Activated T-helper 1 cell treated with anti-CD3 and anti-CD28 coated beads, Interleukin-2, amount 50 U/mL, for 16 hours (primary cell): Measurements from ENCODE around the gene CAPN11.

Experiments used
- DNase-seq, 2 donors: peaks; one replicate each; pipeline ENCODE4 v3.0.0-alpha.2; 2020; ENCODE audit warnings: low read depth in 1 of 2, low spot score in 1 of 2

CAPN11 gene

GRCh38 chr6:44203955-44204354, 45.3 kb downstream of the CAPN11 start:
- DNase-seq, result no peak

- no peak for DNase-seq
These were observed 49.3 kb downstream of the CAPN11 start for GRCh38 chr6:44207966-44208365.

DNA sequence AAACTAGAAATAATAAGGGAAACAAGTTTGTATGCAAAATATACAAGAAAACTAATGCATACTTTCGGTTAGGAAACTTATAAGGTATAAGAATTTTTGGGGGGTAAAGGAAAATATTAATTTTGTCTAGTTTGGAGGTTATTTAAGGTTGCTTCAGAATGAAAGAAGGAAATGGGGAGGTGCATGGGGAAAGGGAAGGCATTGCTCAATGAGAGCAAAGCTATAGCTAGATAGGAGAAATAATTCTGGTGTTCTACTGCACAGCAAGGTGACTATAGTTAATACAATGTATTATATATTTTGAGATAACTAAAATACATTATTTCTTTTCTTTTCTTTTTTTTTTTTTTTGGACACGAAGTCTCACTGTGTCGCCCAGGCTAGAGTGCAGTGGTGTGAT, 52.7 kb downstream of the CAPN11 start:
- DNase-seq, result no peak

DNA sequence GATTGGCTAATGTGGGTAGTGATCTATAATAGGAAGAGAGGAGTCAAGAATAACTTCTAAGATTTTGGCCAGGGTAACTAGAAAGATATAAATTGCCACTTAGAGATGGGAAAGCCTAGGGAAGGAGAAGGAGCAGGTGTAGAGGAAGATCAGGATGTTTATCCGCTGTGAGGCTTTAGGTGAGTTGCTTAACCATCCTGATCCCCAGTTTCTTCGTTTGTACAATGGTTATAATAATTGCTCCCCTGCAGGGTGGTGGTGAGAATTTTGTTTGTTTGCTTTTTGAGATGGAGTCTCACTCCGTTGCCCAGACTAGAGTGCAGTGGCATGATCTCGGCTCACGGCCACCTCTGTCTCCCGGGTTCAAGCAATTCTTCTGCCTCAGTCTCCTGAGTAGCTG, 55.7 kb downstream of the CAPN11 start:
- DNase-seq, result no peak

DNA sequence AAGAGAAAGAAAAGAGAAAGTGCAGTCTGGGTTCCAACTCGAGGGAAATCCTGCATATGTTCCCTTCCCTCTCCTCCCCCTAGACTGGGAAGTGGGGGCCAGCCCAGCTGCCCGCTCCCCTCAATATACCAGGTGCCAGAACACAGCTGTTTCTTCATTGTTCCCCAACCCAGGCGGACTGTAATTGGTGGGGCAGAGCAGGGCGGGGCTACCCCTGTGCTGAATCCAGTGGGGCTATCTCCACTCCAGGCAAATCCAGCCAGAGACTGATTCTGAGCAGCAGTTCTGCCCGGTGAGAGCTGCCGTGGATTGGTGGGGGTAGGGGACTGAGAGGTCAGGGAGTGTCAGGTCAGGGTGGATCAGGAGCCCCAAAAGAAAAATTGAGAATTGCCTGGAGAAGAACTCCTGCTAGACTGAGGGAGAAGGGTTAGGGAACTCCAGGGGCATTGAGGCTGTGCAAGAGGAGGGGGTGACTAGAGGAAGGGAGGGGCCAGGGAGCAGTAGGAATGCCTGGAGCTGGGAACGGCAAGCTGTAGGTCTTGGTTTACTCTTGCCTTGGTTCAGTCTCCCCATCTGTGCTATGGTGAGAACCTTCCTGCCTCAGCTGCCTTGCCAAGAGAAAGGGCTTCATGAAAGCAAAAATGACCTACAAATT, 58.2 kb downstream of the CAPN11 start, which contains the start of gene MYMX:
Gene MYMX, plus strand, starts transcription at position 250 of the 655 bp plus-strand sequence. CDS start 546 bp downstream, outside the sequence.
- no peak for DNase-seq

GRCh38 chr6:44217332-44218143, 58.9 kb downstream of the CAPN11 start:
- DNase-seq, result no peak

GRCh38 chr6:44219053-44219814, 60.6 kb downstream of the CAPN11 start:
- no peak for DNase-seq

DNA sequence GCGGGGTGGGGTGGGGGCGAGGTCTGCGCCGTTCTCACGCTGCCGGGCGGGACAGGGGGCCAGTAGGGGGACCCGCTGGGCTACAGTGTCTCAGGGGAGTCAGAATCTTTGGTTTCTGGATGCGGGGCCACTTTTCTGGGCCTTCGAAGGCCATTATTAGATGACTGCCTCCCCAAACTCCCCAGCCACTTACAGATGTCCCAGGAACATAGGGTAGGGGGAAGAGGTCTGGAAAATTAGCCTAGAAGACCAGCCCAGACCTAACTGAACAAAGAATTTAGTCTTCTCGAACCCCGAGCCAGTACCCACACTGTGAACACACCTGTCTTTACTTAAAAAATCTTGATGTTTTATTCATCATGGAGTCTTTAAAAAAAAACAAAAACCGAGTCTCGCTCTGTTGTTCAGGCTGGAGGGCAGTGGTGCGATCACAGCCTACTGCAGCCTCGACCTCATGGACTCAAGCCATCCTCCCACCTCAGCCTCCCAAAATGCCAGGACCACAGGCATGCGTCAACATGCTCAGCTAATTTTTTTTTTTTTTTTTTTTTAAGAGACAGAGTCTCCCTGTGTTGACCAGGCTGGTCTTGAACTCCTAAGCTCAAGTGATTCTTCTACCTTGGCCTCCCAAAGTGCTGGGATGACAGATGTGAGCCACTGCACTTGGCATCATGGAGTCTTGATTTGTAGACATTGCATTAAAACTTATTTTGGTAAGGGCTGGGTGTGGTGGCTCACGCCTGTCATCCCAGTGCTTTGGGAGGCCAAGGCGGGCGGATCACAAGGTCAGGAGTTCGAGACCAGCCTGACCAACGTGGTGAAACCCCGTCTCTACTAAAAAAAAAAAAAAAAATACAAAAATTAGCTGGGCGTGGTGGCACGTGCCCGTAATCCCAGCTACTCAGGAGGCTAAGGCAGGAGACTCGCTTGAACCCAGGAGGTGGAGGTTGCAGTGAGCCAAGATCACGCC, 61.5 kb downstream of the CAPN11 start:
- no peak for DNase-seq

DNA sequence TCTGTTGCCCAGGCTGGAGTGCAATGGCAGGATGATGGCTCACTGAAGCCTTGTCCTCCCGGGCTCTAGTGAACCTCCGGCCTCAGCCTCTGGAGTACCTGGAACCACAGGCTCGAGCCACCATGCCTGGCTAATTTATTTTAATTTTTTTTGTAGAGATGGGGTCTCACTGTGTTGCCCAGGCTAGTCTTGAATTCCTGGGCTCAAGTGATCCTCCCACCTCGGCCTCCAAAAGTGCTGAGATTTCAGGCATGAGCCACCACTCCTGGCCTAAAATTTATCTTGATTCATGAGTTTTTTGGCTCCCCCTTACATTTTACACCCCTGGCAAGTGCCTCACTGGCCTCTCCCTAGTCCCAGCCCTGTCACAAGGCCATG, 62.3 kb downstream of the CAPN11 start:
- DNase-seq, result no peak

GRCh38 chr6:44221291-44221960, 62.8 kb downstream of the CAPN11 start:
- peak; percentile 47 to 55 for DNase-seq

GRCh38 chr6:44221961-44222335, 63.3 kb downstream of the CAPN11 start:
- DNase-seq, result no peak

- no peak for DNase-seq
These were observed 64.1 kb downstream of the CAPN11 start for GRCh38 chr6:44222486-44223318.

DNA sequence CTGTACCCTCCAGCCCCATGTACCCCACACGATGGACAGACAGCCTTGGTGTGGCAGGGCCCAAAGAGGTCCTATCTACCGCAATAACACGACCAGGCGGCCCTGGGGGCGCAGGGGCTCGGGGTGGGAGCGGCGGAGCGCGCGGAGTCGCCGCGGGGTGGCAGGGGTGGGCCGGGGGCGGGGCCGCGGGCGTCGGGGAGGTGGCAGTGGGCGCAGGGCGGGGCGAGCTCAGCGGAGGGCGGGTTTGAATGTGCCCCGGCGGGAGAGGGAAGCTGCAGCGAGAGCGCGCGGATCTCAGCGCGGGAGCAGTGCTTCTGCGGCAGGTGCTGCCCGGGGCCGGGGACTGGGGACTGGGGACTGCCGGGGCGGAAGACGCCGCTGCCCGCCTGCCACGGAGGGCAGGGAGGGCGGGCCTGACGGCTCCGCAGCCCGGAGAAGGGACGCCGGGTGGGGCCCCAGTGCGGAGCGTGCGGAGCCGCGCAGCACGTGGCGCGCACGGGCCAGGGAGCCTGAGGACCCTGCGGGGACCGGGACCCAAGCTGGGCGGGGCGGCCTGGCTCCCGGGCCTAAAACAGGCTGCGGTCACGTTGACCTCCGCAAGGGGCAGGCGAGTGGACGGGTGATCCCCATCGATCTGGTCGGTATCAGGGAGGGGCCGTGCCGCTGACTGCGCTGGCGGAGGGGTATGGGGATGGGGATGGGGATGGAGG, 64.9 kb downstream of the CAPN11 start, which contains the start of gene SLC29A1:
Gene SLC29A1, plus strand, starts transcription at position 277 of the 710 bp plus-strand sequence. CDS start 3,719 bp downstream, outside the sequence.
- DNase-seq, result peak; percentile 63 to 73

DNA sequence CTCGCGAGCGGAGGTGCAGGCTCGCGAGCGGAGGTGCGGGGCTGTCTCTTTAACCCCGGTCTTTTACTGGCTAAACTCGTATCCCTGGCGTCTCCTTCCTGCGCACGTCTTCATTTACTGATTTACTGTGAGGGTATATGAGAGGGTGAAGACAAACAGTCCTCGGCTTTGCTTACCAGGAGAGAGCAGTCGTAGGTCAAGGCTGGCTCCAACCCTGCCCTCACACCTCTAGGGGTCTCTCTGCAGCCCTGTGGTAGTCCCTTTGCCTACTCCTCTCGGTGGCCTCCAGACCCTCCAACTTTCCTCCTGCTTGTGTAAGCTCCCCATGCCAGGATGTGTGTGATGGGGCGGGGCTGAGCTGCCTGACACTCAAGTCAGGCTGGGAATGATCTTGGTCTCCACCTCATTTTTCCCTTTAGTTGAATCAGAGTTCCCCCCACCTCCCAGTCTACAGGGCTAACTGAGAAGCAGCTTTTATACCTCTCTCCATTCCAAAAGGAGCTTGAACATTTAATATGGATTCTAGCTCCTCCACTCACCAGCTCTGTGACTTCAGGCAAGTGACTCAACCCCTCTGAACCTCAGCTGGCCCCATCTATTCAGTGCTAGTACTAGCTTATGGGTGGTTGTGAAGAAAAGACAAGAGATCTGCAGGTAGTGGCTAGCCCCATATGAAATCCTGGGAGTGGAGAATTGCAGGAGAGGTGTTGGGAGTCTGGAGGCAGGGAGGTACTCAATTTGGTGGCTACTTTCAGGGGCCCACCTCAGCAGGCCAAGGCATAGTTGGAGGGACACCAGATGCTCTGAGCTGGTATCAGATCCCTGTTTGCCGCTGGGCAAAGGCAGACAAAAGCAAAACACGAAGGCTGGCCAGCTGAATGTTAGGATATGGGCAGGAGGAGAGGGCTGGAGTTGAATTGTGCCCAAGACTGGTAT, 65.7 kb downstream of the CAPN11 start:
- DNase-seq, result no peak

- no peak for DNase-seq
These were observed 66.3 kb downstream of the CAPN11 start for GRCh38 chr6:44224965-44225305.

DNA sequence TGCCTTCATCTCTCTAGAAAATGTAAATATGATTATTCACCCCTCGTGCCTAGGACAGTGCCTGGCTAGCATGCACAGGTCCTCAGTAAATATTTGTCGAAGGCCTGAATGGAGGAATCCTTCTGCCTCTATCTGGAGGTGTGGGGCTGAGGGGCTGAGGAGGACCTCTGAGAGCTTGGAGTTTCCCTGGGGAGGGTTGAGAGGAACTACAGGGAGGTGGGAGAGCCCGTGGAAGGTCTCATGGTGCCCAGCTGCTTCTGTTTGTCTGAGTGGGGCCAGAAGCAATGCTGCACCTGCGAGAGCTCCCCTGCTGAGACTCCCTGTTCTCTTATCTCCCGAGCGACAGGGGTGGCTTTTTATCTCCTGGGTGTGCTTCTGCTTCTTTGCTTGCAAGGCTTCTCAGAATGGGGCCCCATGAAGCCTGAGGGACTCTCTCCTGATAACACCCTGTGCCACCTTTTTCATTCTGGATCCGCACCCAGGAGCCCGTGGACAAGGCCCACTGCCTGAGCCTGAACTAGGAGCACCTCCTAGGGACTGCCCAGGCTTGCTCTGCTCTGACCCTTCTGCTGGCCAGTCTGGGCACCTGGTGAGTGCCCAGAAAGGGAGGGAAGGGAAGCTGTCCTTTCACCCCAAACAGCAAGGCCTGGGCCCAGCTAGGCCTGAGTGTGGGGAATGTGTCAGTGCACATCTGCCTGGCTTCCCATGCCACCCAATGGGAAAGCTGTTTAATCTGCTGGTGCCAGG, 67.1 kb downstream of the CAPN11 start:
- DNase-seq, result no peak
